NCI-H69 (cell line): ENCODE data around the gene CYB561A3.

Source experiments
- DNase-seq: peaks from one replicate; lab custom pipeline; 2025; lab: John Stamatoyannopoulos, UW

The CYB561A3 gene

DNA sequence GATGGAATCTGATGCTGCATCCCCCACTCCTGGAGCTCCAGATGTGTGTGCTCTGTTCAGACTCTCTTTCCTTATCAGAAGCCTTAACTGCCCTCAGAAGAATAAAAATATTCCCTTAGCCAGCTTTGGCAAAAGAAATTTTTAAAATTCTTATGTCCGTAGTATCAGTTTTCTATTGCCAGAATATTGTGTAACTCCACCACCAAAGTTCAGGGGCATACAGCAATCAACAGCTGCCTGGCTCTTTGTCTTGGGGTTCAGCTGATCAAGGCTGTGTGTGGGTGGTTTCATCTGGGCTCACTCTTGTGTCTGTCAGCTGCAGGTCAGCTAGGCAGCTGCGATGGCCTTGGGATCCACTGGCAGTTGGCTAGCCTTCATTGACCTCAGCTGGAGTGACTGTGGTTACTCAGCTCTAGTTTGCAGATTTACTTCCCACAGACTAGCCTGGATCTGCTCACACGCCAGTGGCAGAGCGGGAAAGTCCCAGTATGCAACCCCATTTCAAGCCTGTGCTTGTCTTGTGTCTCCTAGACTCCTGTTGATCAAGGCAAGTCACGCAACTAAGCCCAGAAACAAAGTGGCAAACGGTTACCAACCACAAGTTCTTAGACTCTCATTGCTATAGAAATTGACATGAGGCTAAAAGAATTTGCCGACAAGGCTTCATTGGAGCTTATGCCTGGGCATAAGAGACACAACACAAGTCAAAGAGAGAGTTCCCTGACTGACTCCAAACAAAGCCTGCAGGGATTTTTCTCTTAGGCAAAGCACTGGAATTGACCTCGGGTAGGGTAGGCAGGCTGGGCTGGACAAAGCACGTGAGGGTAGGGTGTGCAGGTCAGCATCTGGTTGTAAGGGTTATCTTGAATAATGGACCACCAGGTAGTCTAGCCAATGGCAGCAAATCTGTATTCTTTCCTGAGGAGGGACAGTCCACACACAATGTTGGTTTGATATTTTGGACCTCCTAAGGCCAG lies 8.0 kb upstream of the CYB561A3 start:
- no peak for DNase-seq

- DNase-seq: no peak
Measured at GRCh38 chr11:61368646-61369045, 7.0 kb upstream of the CYB561A3 start.

DNA sequence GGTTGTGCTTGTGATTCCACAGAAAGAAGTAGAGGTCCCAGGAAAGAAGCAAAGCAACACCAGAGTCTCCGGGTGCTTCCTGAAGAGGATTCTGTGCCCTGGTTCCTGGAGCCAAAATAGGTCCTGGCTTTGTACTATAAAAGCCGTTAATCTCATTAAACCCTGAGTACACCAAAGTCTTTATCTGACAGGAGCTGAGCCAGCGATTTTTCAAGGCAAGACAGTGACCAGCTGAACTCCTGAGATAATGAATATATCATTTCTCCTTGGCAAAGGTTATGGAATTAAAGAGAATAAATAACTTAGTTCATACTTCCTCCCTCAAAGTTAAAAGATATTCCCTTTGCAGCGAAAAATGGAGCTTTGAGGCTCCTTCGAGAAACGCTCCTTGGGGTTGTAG lies 5.7 kb upstream of the CYB561A3 start:
- no peak for DNase-seq

GRCh38 chr11:61364012-61364675 lies 2.5 kb upstream of the CYB561A3 start:
- no peak for DNase-seq

DNA sequence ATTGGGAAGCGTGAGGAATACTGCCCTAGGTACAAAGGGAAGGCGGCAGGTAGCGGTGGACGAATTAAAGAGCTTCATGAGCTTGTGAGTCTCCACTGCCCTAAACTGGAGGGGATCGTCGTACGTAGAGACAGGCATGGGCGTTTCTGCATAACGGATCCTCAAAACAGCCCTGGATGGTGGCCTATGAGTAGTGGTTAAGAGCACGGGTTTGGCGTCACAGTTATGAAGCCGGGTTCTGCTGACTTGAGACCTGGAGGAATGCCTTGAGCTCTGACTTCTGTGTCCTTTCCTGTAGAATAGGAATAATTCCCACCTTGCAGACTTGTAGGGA lies 827 bp upstream of the CYB561A3 start:
- DNase-seq: peak; percentile 70

DNA sequence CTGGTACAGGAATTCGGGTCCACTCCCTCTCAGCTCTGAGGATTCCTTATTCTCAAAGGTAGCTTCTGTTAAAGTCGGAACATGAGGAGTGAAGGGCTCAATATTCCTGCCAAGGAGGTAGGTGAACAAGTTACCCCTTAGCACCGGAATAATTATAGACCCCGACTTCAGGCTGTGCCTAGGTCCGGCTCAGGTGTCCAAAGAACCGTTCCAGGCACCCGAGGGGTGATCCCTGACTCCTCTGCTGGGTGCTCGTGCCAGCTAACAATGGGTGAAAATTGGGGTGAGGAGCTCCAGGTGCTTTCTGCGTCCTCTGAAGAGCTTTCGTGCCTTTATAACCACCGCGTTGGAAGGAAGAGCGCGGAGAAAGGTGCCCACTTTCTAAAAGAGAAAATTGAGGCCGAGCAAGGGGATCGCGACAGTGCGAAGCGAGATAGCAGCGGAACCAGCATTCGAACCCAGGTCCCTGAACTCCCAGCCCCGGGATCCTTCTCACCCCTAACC lies 393 bp downstream of the CYB561A3 start:
- DNase-seq: peak; percentile 59

DNA sequence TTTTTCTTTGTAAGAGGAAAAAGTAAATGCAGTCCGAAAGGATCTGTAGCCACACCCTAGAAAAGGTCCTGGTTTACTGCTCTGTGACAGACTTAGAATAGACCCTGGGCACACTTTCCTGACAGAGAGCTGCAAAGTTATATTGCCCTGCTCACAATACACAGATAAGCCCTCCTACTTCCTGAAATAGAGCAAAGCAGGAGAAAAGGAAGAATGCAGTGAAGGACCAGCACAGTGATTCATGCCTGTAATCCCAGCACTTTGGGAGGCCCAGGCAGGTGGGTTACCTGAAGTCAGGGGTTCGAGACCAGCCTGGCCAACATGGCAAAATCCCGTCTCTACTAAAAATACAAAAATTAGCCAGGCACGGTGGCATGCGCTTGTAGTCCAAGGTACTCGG lies 2.2 kb downstream of the CYB561A3 start:
- no peak for DNase-seq

GRCh38 chr11:61358566-61358965 lies 3.1 kb downstream of the CYB561A3 start:
- no peak for DNase-seq

- DNase-seq: no peak
Measured at GRCh38 chr11:61357894-61358239, 3.8 kb downstream of the CYB561A3 start.

- DNase-seq: no peak
Measured at GRCh38 chr11:61357233-61357893, 4.3 kb downstream of the CYB561A3 start.

DNA sequence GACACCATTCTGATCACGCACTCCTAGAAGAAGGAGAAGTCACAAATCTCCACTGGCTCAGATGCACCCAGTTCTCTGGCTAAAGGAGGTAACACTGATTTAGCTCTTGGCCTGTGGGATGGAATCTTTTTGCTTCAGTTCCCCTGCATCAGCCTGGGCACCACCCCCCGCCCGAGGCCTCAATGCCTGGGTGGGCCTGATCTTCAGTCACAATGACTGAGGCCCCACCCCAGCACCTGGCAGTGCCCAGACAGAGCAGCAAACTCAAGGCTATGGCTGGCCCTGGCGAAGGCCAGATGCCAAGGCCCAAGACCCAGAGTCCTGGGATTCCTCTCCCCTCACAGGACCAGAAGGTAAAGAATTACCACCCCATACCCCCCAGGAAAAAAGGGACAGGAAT lies 5.0 kb downstream of the CYB561A3 start:
- no peak for DNase-seq

DNA sequence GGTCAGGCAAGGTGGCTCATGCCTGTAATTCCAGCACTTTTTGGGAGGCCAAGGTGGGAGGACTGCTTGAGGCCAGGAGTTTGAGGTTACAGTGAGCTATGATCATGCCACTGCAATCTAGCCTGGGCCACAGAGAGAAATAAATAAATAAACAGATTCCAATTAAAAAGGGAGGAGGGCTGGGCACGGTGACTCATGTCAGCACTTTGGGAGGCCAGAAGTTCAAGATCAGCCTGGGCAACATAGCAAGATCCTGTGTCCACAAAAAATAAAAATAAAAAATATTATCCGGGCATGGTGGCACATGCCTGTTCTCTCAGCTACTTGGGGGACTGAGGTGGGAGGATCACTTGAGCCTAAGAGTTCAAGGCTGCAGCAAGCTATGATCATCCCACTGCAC lies 7.5 kb downstream of the CYB561A3 start:
- DNase-seq: no peak

DNA sequence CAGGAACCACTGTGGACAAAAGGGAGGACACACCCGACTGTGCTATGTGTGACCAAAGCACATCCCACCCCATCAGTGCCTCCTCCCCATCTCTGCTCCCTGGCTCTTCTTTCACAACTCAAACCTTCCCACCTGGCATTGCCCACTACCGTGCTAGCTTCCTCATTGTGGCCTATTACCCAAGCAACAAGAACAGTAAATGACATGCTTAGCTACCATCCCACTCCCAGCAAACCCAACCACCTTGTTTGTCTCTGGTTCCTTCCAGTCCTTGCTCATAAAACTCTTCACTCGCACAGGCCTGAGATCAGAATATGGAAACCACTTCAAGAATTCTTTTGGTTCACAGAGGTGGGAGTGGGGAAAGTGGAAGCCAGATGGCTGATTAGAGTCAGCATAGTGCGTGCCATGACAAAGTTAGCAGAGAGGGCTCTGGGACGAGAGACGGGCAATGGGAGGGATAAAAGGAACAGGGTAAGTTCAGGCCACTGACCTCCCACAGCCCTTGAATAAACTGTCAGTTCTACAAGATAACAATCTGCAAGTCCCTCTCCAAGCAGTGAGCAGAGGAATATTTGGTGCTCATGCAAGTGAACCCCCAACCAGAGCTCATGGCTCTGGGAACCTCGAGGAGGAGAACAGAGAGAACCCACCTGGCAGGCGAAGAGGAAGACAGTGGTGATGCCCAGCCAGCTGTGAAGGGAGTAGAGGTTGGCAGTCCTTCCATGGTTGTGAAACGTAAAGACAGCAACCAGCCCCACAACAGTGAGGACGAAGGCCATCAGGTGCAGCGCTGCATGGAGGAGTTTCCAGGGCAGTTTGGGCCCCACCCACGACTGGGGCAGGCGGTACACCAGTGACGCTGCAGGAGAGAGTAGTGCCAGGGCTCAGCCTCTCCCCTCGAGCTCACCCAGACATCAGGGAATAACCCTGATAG lies 8.3 kb downstream of the CYB561A3 start:
- DNase-seq: no peak

DNA sequence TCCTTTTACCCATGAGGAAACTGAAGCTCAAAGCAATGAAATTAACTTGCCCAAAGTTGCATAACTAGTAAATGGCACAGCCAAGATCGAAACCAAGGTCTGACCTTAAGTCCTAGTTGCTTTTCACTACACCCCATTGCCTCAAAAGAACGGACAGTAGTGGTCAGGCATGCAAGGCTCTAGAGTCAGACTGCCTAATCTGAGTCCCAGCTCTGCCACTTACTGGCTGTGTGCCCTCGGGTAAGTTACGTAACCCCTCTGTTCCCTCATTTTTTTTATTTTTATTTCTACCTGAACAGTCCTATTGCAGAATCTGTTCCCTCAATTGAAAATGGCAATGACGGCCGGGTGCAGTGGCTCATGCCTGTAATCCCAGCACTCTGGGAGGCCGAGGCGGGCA lies 9.6 kb downstream of the CYB561A3 start:
- no peak for DNase-seq

GRCh38 chr11:61350803-61351202 lies 10.9 kb downstream of the CYB561A3 start:
- no peak for DNase-seq

GRCh38 chr11:61350336-61350735 lies 11.3 kb downstream of the CYB561A3 start:
- no peak for DNase-seq

DNA sequence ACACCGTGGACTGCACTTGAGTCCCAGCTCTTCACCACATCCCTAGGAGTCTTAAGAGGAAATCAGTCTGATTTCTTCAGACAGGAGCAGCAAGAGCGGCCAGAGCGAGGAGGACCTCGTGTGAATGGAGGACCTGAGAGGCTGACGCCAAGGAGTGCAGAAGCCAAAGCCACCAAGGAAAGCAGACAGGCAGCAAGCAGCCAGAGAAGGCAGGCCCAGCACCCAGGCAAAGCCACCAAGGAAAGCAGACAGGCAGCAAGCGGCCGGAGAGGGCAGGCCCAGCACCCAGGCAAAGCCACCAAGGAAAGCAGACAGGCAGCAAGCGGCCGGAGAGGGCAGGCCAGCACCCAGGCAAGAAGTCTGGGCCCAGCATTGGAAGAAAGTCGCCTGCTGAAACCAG lies 11.8 kb downstream of the CYB561A3 start:
- no peak for DNase-seq

GRCh38 chr11:61349189-61349751 lies 12.4 kb downstream of the CYB561A3 start:
- no peak for DNase-seq

DNA sequence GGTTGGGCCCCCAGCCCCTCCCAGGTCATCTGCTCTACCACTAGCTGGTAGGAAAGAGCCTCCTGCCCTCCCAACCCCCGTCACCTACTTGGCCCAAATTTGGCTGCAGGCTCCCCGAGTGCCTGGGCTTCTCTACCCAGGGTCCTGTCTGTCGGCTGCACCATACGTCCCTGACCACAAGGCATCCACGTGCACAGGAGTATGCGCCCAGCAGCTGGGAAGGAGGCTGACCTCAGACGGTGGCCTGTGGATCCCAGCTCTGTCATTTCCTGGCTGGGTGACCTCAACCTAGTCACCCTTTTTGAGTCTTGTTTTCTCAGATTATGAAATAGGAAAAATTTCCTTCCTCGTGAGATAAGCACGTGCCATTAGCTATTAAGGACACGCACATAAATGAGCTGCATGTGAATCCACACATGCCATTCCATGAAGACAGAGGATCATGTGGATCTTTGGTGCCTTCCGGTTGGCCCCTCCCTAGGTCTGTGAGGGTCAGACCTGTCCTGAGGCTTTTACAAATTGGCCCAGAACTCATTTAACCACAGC lies 13.7 kb downstream of the CYB561A3 start:
- DNase-seq: no peak

DNA sequence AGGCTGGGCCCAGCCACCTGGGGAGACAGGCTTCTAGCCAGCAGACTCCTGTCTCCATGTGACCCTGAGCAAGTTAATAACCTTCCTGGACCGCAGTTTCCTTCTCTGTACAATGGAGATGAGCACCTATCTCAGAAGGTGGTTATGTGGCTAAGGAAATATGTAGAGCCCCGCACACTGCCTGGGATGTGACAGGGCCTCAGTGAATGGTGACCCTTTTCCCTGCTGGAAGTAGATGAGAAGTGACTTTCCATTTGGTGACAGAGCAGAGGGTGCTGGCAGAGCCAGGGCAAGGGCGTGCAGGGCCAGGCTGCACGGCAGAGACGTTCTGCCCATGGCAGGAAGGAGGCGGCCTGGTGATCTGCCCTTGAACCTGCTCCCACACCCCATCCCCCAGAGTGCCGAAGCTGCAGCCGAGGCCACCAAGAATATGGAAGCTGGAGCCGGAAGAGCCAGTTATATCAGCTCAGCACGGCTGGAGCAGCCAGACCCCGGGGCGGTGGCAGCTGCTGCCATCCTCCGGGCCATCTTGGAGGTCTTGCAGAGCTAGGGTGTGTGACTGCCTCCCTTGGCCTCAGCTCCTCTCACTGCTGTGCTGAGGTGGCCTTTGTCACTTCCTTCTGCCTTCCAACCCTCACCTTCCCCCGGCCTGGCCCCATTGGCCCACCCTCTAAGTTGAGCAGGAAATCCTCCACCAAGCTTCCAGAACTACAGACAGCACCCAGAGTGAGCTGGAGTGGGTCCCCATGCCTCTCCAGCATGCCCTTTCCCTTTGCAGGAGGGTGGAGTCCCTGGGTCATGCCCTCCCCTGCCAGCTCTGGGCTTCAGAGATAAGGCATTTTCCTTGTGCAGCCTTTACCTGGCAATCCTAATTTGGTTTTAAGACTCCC lies 15.5 kb downstream of the CYB561A3 start:
- no peak for DNase-seq
